Measurements from ENCODE around the gene PKMYT1. TPM values are rescaled to one million over a fixed set of nuclear protein-coding genes. Genes with fewer than 3 reads are reported as not detected.

Gene PKMYT1
- total RNA-seq, 2 donors from 2014 or later, result 88.5 to 101 TPM

DNA sequence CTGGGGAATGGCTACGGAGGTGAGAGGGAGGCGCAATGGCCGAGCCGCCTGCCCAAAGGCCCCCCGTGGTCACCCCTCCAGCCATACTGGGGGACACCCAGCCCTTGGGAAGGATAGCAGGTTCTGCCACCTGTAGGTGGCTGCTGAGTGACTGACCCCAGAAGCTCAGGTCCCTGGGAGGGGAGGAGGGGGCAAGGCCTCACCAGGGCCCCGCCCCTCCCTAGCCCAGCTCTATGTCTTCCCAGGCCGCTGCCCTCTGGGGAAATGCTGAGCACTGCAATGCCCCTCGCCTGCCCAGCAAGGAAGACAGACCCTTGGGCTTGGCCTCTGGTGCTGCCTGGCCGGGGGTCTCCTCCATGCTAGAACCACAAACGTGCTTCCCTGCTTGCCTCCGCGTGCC, 21.1 kb upstream of the PKMYT1 start:
- Histone ChIP-seq H3K27me3 (ENCODE audit: control insufficient read depth, insufficient read depth, low read length, poor library complexity, severe bottlenecking) (no peaks in the 10 kb centered on the region), H3K9ac (ENCODE audit: extremely low read depth, low read length, poor library complexity, severe bottlenecking) (no peak overlapping the region), H3K9me3 (ENCODE audit: control insufficient read depth, low read length) (no peaks in the 10 kb centered on the region), H3K4me3 (ENCODE audit: low read length) (no peak overlapping the region), H3K36me3 (ENCODE audit: control insufficient read depth, insufficient read depth, low read length) (no peaks in the 10 kb centered on the region), H3K27ac (ENCODE audit: low read depth, low read length) (no peak overlapping the region), H3K4me1 (ENCODE audit: control insufficient read depth, insufficient read depth, low read length) (no peaks in the 10 kb centered on the region)
- H3K27me3 Mint-ChIP-seq (ENCODE audit: insufficient read depth), result peaks cover 2% of the 10 kb centered on the region
- H3K4me1 Mint-ChIP-seq, result peaks cover 8% of the 10 kb centered on the region
- H3K4me3 Mint-ChIP-seq, result no peak overlapping the region
- WGBS, 2 experiments (ENCODE audit: insufficient coverage in 1 of 2, insufficient read length in 1 of 2), result 86 to 87% methylated on average over 9 to 12 of the region's 12 CpGs
- no peaks in the 10 kb centered on the region for H3K9me3 Mint-ChIP-seq
- no peaks in the 10 kb centered on the region for H3K36me3 Mint-ChIP-seq (ENCODE audit: low read depth)
- peak; percentile 84 for DNase-seq
- no peak overlapping the region for H3K27ac Mint-ChIP-seq
- TF ChIP-seq, protein P1, sequence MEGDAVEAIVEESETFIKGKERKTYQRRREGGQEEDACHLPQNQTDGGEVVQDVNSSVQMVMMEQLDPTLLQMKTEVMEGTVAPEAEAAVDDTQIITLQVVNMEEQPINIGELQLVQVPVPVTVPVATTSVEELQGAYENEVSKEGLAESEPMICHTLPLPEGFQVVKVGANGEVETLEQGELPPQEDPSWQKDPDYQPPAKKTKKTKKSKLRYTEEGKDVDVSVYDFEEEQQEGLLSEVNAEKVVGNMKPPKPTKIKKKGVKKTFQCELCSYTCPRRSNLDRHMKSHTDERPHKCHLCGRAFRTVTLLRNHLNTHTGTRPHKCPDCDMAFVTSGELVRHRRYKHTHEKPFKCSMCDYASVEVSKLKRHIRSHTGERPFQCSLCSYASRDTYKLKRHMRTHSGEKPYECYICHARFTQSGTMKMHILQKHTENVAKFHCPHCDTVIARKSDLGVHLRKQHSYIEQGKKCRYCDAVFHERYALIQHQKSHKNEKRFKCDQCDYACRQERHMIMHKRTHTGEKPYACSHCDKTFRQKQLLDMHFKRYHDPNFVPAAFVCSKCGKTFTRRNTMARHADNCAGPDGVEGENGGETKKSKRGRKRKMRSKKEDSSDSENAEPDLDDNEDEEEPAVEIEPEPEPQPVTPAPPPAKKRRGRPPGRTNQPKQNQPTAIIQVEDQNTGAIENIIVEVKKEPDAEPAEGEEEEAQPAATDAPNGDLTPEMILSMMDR (conservative IDR thresholded peaks at IDR 0.05), result peak; percentile 28

- Histone ChIP-seq H3K36me3 (ENCODE audit: control insufficient read depth, insufficient read depth, low read length) (no peaks in the 10 kb centered on the region), H3K27me3 (ENCODE audit: control insufficient read depth, insufficient read depth, low read length, poor library complexity, severe bottlenecking) (no peaks in the 10 kb centered on the region), H3K9ac (ENCODE audit: extremely low read depth, low read length, poor library complexity, severe bottlenecking) (no peak overlapping the region), H3K4me3 (ENCODE audit: low read length) (no peak overlapping the region), H3K9me3 (ENCODE audit: control insufficient read depth, low read length) (no peaks in the 10 kb centered on the region), H3K27ac (ENCODE audit: low read depth, low read length) (no peak overlapping the region), H3K4me1 (ENCODE audit: control insufficient read depth, insufficient read depth, low read length) (no peaks in the 10 kb centered on the region)
- no peaks in the 10 kb centered on the region for H3K36me3 Mint-ChIP-seq (ENCODE audit: low read depth)
- 83 to 88% methylated on average over 1 to 4 of the region's 4 CpGs for WGBS, 2 experiments (ENCODE audit: insufficient coverage in 1 of 2, insufficient read length in 1 of 2)
- DNase-seq, result no peak
- peaks cover 2% of the 10 kb centered on the region for H3K27me3 Mint-ChIP-seq (ENCODE audit: insufficient read depth)
- H3K4me1 Mint-ChIP-seq, result peaks cover 4% of the 10 kb centered on the region
- H3K27ac Mint-ChIP-seq, result no peak overlapping the region
- H3K4me3 Mint-ChIP-seq, result no peak overlapping the region
- TF ChIP-seq, protein P1 (conservative IDR thresholded peaks at IDR 0.05), result no peak
- H3K9me3 Mint-ChIP-seq, result no peaks in the 10 kb centered on the region
Observed at GRCh38 chr16:3000540-3000939, 20.3 kb upstream of the PKMYT1 start.

- H3K9ac ChIP-seq (ENCODE audit: extremely low read depth, low read length, poor library complexity, severe bottlenecking), result no peak overlapping the region
- Mint-ChIP-seq H3K4me3 (no peak overlapping the region), H3K27ac (no peak overlapping the region), H3K9me3 (no peaks in the 10 kb centered on the region), H3K27me3 (ENCODE audit: insufficient read depth) (peaks cover 2% of the 10 kb centered on the region), H3K36me3 (ENCODE audit: low read depth) (no peaks in the 10 kb centered on the region), H3K4me1 (peaks cover 2% of the 10 kb centered on the region)
- H3K36me3 ChIP-seq (ENCODE audit: control insufficient read depth, insufficient read depth, low read length), result no peaks in the 10 kb centered on the region
- H3K27me3 ChIP-seq (ENCODE audit: control insufficient read depth, insufficient read depth, low read length, poor library complexity, severe bottlenecking), result no peaks in the 10 kb centered on the region
- no peak for DNase-seq
- no peaks in the 10 kb centered on the region for H3K9me3 ChIP-seq (ENCODE audit: control insufficient read depth, low read length)
- TF ChIP-seq, protein P1 (conservative IDR thresholded peaks at IDR 0.05), result no peak
- 91 to 100% methylated on average over 1 to 6 of the region's 6 CpGs for WGBS, 2 experiments (ENCODE audit: insufficient coverage in 1 of 2, insufficient read length in 1 of 2)
- H3K4me3 ChIP-seq (ENCODE audit: low read length), result no peak overlapping the region
- no peaks in the 10 kb centered on the region for H3K4me1 ChIP-seq (ENCODE audit: control insufficient read depth, insufficient read depth, low read length)
- no peak overlapping the region for H3K27ac ChIP-seq (ENCODE audit: low read depth, low read length)
Observed at GRCh38 chr16:2999929-3000328, 19.7 kb upstream of the PKMYT1 start.
